Measurements from ENCODE around the gene MSRB2.

Gene MSRB2

DNA sequence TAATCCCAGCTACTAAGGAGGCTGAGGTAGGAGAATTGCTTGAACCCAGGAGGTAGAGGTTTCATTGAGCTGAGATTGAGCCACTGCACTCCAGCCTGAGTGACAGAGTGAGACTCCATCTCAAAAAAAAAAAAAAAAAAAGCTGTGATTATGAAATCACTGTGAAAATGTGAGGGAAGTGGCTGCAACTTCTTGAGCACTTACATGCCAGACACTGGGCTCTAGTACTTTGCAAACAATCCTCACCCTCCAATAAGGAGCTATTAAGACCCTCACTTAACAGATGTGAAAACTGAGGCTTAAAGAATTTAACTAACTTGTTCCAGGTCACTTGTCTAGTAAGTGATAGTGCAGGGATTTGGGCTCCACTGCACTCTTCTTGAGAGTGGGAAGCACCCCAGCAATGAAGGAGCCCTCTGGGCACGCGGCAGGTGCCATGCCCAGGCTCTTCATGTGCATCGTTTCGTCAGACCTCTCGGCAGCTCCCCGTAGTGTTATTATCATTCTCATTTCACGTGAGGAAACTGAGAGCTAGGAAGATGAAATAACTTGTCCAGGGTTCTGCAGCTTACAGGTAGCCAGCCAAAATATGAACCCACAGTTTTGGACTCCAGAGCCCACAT lies 19.0 kb downstream of the MSRB2 start:
- no peak for DNase-seq

DNA sequence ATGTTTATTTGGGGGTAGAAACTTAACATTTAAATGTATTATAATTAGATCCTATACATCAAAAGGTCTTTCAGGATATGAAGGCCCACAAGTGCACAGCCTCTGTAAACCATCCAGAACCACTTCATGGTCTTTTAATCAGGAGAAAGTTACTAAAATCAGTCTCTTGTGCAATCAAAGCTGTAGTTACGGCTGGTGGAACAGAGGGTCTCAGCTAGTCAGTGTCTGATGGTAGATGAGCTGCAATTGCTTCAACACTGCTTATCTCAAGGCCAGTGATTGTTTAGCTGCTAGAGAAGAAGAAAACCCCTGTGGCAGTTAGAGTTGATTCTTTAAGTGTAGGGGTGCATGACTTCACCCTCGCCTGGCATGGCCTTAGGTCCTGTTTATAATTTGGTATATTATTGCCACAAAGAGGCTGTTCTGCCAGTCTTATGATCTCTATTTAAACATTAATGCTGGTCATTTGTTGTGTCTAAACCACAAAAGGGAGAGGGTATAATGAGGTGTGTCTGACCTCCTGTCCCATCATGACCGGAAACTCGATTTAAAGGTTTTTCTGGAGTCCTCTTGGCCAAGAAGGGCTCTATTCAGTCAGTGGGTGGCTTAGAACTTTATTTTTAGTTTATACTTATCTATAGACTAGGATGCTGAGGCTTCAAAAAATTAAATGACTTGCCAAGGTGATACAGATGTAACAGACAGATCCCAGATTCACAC lies 21.3 kb downstream of the MSRB2 start:
- DNase-seq: no peak

DNA sequence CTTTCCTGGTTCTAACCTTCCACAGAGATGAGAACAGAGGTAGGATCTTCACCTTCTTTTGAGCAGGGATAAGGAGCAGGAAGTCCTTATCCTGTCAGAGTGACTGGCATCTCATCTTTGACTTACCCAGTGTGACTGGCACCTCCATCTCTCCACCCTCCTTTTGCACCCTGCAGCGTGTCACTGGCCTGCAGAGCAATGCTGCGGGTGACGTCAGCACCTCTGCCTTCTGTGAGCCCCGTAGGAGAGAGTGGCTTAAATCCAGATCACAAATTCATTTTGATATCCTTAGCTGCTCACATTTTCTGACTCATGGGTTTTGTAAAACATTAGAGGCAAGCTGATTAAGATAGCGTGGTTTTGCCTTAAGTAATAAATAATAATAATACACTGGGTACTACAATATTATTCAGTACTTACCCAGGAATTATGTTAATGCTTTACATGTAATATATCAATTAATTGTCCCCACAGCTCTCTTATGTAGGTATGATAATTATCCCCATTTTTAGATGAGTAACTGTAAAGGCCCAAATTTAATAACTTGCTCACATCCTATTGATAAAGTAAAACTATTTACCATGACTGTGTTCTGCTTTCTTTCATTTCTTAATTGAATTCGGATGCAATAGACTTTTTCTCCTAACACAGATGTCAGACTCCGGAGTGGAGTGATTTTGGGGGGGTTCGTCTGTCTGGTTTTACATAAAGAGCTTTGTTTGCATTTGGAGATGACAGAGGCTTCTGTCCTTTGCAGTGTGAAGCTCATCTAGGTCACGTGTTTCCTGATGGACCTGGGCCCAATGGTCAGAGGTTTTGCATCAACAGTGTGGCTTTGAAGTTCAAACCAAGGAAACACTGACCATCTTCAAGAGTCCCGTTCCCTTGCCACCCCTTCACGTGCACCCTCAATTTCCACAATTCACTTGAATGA lies 24.9 kb downstream of the MSRB2 start:
- no peak for DNase-seq

DNA sequence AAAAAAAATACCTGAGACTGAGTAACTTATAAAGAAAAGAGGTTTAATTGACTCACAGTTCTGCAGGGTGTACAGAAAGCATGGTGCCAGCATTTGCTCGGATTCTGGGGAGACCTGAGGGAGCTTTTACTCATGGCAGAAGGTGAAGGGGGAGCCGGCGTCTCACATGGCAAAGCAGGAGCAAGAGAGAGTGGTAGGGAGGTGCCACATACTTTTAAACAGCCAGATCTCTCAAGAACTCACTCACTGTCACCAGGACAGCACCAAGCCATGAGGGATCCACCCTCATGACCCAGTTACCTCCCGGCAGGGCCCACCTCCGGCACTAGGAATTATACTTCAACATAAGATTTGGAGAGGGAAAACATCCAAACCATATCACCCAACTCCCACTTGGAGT lies 25.8 kb downstream of the MSRB2 start:
- DNase-seq: no peak

DNA sequence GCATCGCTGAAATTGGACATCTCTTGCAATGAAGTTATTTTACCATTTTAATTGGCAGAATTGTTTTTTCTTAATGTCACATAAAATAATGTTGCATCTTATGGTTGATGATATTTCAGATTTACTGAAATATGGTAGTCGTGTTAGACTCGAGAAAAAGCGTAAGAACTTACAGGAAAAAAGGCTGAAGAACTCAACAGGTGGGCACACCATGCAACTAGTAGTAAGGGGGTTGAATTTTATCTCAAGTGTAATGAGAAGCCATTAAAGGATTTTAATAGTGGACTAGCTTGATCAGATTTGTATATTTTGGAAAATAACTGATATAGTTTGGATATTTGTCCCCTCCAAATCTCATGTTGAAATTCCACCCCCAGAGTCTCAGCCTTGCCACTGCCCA lies 41.1 kb downstream of the MSRB2 start:
- DNase-seq: no peak

DNA sequence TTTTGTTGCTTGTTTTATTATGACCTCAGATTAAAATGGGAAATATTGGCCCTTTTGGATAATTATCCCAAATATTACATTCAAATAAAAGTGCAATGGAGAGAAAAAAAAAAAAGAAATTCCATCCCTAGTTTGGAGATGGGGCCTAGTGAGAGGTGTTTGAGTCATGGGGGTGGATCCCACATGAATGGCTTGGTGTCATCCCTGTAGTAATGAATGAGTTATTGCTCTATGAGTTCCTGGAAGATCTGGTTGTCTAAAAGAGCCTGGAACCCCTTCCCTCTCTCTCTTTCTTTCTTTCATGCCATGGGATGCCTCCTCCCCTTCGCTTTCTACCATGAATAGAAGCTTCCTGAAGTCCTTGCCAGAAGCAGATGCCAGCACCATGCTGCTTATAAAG lies 44.3 kb downstream of the MSRB2 start:
- no peak for DNase-seq

DNA sequence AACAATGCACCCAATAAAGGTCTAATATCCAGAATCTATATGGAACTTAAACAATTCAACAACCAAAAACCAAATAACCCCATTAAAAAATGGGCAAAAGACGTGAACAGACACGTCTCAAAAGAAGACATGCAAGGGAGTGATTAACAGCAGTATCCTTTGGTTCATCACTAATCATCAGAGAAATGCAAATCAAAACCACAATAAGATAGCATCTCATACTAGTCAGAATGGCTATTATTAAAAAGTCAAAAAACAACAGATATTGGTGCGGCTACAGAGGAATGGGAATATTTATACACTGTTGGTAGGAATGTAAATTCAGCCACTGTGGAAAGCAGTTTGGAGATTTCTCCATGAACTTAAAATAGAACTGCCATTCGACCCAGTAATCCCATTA lies 46.6 kb downstream of the MSRB2 start:
- DNase-seq: no peak

DNA sequence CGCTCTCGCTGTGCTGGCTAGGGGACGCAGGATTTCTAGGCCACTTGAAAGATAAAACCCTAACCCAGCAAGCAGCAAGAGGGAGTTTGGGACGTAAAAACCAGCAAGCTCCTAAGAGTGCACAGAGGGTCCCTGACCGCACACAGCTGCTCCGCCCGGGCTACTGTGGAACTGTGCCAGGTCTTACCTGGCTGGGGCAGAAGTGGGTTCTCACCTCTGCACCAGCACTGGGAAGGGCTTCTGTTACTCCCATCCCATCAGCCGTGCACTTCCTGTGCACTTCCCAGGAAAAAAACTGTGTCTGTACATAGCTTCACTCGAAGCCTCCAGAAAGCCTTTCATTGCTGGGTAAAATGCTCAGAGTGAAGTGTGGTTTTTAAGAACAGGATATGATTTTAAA lies 50.9 kb downstream of the MSRB2 start:
- no peak for DNase-seq

DNA sequence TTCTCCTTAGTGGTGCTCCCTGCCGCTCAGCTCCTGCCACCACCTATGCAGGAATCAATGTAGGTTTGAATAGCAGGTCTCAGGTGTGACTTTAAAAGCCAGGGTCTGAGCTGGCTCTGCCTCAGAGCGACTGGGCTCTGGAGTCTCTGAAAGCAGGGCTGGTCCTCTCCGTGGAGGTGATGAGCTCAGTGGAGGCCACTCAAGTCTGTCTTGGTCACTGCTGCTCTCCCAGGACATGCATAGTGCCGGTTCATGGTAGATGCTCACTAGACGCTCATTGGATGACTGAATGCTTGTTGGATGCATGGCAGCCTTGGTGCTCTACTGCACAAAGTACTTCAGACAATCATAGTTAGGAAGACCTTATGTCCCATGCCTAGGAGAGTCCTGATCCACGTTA lies 51.7 kb downstream of the MSRB2 start:
- no peak for DNase-seq

DNA sequence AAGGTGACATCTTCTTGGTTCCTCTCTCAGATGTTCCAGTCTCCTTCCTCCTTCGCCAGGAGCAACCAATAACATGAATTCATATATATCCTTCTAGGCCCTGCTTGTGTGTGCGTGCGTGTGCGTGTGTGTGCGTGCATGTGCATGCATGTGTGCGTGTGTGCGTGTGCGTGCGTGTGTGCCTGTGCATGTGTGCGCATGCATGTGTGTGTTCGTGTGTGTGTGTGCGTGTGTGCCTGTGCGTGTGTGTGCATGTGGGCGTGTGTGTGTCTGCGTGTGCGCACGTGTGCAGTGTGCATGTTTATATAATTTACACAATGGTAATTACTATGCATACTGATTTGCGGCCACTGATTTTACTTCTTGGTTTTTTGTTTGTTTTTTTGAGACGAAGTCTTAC lies 52.8 kb downstream of the MSRB2 start:
- no peak for DNase-seq

DNA sequence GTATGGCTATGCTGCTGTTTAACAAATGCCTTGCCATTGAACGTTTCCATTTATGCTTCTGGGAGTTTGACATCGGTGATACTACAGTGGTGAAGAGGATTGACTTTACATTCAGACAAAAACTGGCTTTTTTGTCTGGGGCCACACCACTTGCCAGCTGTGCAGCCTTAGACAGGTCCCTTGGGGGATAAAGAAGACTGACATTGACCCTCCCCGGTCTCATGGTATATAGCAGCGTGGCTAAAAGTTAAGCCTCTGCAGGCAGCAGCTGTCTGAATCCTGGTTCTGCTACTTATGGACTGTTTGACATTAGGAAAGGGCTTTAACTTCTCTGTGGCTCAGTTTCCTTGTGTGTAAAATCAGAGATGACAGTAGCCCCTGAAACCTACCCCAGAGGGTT lies 54.7 kb downstream of the MSRB2 start:
- DNase-seq: no peak

DNA sequence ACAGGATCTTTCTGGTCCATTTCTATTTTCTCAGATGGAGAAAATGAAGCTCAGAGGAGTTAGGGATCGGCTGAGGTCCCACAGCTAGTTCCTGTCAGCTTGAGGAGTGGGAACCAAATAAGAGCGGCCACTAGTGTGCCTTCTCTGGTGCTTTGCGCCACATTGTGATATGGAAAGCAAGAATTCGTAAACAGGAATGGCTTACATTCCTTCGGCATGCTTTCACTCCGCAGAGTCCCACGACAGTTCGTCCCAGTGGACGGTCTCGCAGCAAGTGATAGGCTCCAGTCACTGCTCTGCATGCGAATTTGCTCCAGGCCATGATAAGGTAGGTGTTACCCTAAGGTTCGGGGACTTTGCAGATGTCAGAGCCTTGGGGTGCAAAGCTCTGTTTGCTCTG lies 55.2 kb downstream of the MSRB2 start:
- DNase-seq: no peak

DNA sequence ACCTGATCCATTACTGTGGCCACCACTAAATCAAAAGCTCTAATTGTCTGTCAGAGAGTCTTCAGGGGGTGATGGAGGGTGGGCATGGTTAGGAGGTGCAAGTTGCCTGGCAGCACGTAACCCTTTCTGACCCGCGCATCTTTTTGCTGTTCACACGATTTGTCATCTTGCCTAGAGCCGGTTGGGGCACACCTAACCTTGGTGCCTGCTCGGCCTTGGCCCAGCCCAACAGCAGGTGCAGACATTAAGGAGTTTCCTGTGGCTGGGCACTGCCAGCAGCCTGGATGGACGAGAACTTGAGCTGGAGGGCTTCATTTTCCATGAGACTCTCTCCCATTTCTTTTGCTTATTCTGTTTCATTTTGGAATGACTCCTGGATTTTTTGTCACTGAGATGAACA lies 55.7 kb downstream of the MSRB2 start:
- no peak for DNase-seq

DNA sequence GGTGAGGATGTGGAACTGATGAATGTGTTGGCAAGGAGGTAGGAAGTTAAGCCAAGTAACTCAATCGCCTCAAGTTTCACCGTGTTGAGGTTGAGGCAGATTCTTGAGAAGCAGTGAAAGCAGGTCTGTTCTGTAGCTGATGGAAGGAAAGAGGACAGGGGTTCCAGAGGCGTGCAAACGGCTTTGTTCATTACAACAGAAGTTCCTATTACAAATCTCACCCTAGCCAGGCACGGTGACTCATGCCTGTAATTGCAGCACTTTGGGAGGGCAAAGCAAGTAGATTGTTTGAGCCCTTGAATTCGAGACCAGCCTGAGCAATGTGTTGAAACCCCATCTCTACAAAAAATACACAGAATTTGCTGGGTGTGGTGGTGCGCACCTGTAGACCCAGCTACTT lies 59.8 kb downstream of the MSRB2 start:
- DNase-seq: no peak

DNA sequence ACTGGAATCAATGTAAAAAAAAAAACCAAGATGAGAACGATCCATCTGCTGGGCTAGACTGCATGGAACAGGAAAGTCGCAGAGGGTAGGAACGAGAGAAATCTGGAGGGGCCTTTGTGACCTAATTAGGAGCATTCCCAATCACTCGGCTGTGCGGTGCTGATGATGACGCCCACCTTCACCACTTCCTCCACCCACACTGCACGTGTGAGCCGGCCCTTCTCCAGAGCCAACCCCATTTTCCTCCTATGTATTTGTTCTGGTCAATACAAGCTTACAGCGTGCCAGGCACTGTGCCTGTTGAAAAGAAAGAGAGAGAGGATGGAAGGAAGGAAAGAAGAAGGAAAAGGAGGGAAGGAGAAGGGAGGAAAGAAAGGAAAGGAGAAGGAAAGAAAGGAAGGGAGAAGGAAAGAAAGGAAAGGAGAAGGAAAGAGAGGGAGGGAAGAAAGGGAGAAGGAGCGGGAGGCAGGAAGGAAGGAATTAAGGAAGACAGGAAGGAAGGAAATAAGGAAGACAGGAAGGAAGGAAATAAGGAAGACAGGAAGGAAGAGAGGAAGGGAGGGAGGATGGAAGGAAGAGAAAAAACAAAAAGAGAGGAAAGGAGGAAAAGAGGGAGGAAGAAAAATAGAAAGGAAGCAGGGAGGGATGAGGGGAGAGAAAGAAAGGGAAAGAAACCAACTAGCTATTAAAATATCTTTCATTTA lies 61.2 kb downstream of the MSRB2 start:
- no peak for DNase-seq

DNA sequence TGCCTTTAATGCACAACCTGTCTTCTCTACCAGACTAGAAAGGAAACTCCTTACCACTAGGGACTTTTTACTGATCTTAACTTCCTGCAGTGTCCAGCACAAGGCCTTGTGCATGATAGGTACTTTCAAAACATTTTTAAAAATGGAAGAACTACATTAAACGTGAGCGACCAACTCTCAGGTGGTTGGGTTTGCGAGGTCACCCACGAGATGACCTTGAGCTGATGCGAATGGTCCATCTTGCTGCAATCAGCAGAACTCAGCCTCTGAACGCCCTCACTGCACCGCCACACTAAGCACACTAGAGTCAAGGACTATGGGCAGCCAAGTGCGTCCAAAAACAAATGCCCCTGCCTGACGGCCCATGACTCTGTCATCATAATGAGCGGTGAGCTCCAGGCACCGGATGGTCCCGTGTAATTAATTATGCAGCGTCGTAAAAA lies 61.9 kb downstream of the MSRB2 start:
- no peak for DNase-seq

DNA sequence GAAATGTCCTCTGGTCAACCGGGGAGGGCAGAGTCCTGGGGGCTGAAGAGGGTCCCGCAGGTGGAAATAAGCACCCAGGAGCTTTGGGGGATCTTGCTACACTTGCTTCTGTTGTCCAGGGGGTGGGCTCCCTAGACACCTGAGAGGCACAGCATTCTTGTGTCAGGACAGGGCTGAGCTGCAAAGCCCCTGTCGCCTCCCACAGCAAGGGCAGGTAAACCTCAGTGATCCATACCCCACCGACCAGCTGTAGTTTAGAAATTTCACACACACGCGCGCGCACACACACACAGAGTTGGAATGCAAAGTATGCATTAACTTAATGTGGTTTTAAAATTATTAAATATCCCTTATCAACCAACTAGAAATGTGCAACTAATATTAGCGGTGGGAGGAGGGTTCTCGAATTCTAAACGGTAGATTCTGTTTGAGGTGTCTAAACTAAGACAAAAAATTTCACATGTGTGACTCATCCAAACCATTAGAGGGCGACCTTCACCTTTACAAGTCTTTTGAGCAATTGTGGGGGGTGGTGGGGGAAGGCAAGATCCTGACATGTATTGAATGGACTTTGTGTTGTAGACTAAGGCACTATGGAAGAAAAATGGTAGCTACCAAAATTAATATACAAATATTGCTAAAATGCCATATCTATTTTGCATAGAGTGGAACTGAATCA lies 62.5 kb downstream of the MSRB2 start:
- peak; percentile 36 for DNase-seq

DNA sequence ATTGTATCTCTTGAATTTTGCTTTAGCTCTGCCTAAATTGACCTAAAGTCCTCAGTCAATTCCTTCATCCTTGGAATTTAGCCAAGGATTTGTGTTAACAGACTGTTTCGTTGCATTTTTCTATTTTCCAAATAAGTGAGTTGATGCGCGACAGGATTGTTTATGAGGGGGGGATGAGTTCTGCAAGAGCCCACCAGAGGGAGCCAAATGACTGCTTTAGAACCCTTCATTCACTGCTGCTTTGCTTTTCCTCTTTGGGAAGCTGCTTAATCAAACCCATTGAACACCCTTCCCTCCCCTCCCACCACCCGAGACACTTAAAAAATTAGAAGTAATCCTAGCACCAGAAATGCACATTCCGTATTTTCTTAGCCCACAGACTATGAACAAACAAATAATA lies 63.0 kb downstream of the MSRB2 start:
- DNase-seq: peak; percentile 49

DNA sequence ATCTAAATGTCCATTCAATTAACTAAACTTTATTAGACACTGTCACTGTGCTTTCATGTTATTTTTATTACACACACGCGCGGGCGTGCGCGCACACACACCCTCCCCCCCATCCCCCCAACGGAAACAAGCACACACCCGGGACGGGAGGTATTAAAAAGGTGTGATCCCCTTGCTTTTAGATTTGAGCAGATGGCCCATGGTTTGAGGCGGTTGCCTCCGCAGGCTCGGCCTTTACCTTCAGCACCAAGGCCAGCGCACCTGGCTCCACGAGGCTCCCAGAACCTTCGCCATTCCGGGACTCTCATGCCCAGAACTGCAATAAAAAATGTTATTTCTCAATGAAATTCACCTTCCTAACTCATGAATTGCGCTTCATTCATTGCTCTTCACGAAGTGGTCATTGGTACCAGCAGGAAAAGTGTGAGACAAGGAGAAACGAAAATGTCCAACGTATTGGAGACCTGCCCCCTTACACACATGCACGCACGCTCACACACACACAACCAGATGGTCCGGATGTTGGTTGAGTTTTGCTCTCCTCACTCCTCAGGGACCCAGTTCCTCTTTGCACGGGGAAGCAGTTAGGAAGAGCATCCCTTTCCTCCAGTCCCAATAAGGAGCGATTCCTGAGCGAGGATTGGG lies 76.0 kb downstream of the MSRB2 start:
- DNase-seq: no peak
